MV-4-11 (cell line): ENCODE results near the gene KIAA1328.
A peak's percentile ranks its signal among the peaks of the same experiment; 100 is the strongest.

Experiments
- DNase-seq: peaks from one replicate; lab custom pipeline; 2025; lab: John Stamatoyannopoulos, UW

The KIAA1328 gene

GRCh38 chr18:37253394-37254235 is 424.7 kb downstream of the KIAA1328 start:
- DNase-seq, result no peak

GRCh38 chr18:37254236-37254754 is 425.4 kb downstream of the KIAA1328 start:
- DNase-seq, result no peak

- no peak for DNase-seq
Observed at GRCh38 chr18:37254973-37255372, 426.0 kb downstream of the KIAA1328 start.

- no peak for DNase-seq
Observed at GRCh38 chr18:37258131-37258530, 429.2 kb downstream of the KIAA1328 start.

GRCh38 chr18:37258819-37259218 is 429.9 kb downstream of the KIAA1328 start:
- DNase-seq, result no peak

GRCh38 chr18:37259711-37260110 is 430.8 kb downstream of the KIAA1328 start:
- no peak for DNase-seq

GRCh38 chr18:37260367-37261093 is 431.6 kb downstream of the KIAA1328 start:
- no peak for DNase-seq

- DNase-seq, result no peak
Observed at GRCh38 chr18:37261246-37261840, 432.4 kb downstream of the KIAA1328 start.

GRCh38 chr18:37261988-37262387 is 433.1 kb downstream of the KIAA1328 start:
- no peak for DNase-seq

GRCh38 chr18:37264956-37265355 is 436.0 kb downstream of the KIAA1328 start:
- no peak for DNase-seq

- no peak for DNase-seq
Observed at GRCh38 chr18:37265382-37265781, 436.5 kb downstream of the KIAA1328 start.

- no peak for DNase-seq
Observed at GRCh38 chr18:37266290-37266689, 437.4 kb downstream of the KIAA1328 start.

- peak; percentile 5 for DNase-seq
Observed at GRCh38 chr18:37270038-37270665, 441.2 kb downstream of the KIAA1328 start.

- DNase-seq, result no peak
Observed at GRCh38 chr18:37270666-37271052, 441.7 kb downstream of the KIAA1328 start.

GRCh38 chr18:37272226-37272625 is 443.3 kb downstream of the KIAA1328 start:
- no peak for DNase-seq

- no peak for DNase-seq
Observed at GRCh38 chr18:37272841-37273240, 443.9 kb downstream of the KIAA1328 start.

GRCh38 chr18:37274309-37275236 is 445.6 kb downstream of the KIAA1328 start:
- DNase-seq, result no peak

- no peak for DNase-seq
Observed at GRCh38 chr18:37275237-37275741, 446.4 kb downstream of the KIAA1328 start.

- DNase-seq, result no peak
Observed at GRCh38 chr18:37276111-37276890, 447.4 kb downstream of the KIAA1328 start.

GRCh38 chr18:37277804-37278203 is 448.9 kb downstream of the KIAA1328 start:
- DNase-seq, result no peak
